HEK293T (cell line): ENCODE data around the gene JPH2.

Experiments
- CTCF ChIA-PET: fragments of 350-600 bp; formaldehyde crosslinking; extraction: SDS; loops from one replicate; lab custom pipeline; 2021; ENCODE audit warnings: antibody characterized with exemption, inconsistent platforms; lab: Yijun Ruan, JAX
- POLR2A ChIA-PET: fragments of 350-600 bp; formaldehyde crosslinking; extraction: SDS; loops from one replicate; lab custom pipeline; 2020; ENCODE audit warnings: antibody characterized with exemption, inconsistent platforms; lab: Yijun Ruan, JAX
- DNase-seq: peaks from one replicate; pipeline ENCODE4 v3.0.0; 2012; ENCODE audit warnings: mixed read lengths; ENCODE audit errors: extremely low spot score
- ARNT ChIP-seq: fragments of 450-650 bp; IDR thresholded peaks from 2 replicates; pipeline ENCODE4 v1.6.1; 2017; ENCODE audit warnings: mild to moderate bottlenecking
- BHLHE40 ChIP-seq: fragments of 450-650 bp; IDR thresholded peaks from 2 replicates; pipeline ENCODE4 v1.6.1; 2016; ENCODE audit warnings: mild to moderate bottlenecking, moderate library complexity, borderline replicate concordance
- CTBP1 ChIP-seq: fragments of 450-650 bp; IDR thresholded peaks from 2 replicates; pipeline ENCODE4 v1.6.1; 2016; ENCODE audit warnings: borderline replicate concordance
- ELF4 ChIP-seq: fragments of 450-650 bp; IDR thresholded peaks from 2 replicates; pipeline ENCODE4 v1.6.1; 2017; ENCODE audit warnings: antibody characterized with exemption
- FOXA1 ChIP-seq: fragments of 450-650 bp; IDR thresholded peaks from 2 replicates; pipeline ENCODE4 v1.6.1; 2016; ENCODE audit warnings: mild to moderate bottlenecking
- FOXK2 ChIP-seq: fragments of 450-650 bp; IDR thresholded peaks from 2 replicates; pipeline ENCODE4 v1.6.1; 2016; ENCODE audit warnings: mild to moderate bottlenecking
- FOXM1 ChIP-seq: fragments of 450-650 bp; IDR thresholded peaks from 2 replicates; pipeline ENCODE4 v1.6.1; 2017; ENCODE audit warnings: mild to moderate bottlenecking, borderline replicate concordance
- HDGF ChIP-seq: fragments of 450-650 bp; IDR thresholded peaks from 2 replicates; pipeline ENCODE4 v1.6.1; 2017; ENCODE audit warnings: antibody characterized with exemption, borderline replicate concordance
- L3MBTL2 ChIP-seq: fragments of 450-650 bp; conservative IDR thresholded peaks from 2 replicates; pipeline ENCODE4 v1.6.1; 2016; ENCODE audit warnings: mild to moderate bottlenecking
- LEF1 ChIP-seq: fragments of 450-650 bp; IDR thresholded peaks from 2 replicates; pipeline ENCODE4 v1.6.1; 2017; ENCODE audit warnings: mild to moderate bottlenecking, borderline replicate concordance
- NFRKB ChIP-seq: fragments of 450-650 bp; IDR thresholded peaks from 2 replicates; pipeline ENCODE4 v1.6.1; 2016; ENCODE audit warnings: mild to moderate bottlenecking, moderate library complexity
- SP1 ChIP-seq: fragments of 450-650 bp; IDR thresholded peaks from 2 replicates; pipeline ENCODE4 v1.6.1; 2017
- SUZ12 ChIP-seq: fragments of 450-650 bp; IDR thresholded peaks from 2 replicates; pipeline ENCODE4 v1.6.1; 2016; ENCODE audit warnings: mild to moderate bottlenecking
- TARDBP ChIP-seq: fragments of 450-650 bp; IDR thresholded peaks from 2 replicates; pipeline ENCODE4 v1.6.1; 2016
- ZNF384 ChIP-seq: fragments of 450-650 bp; IDR thresholded peaks from 2 replicates; pipeline ENCODE4 v1.6.1; 2016
- TF ChIP-seq, protein P1 (sequence below): fragments of 450-650 bp; IDR thresholded peaks from 2 replicates; pipeline ENCODE4 v1.6.1; 2016

Gene JPH2

DNA sequence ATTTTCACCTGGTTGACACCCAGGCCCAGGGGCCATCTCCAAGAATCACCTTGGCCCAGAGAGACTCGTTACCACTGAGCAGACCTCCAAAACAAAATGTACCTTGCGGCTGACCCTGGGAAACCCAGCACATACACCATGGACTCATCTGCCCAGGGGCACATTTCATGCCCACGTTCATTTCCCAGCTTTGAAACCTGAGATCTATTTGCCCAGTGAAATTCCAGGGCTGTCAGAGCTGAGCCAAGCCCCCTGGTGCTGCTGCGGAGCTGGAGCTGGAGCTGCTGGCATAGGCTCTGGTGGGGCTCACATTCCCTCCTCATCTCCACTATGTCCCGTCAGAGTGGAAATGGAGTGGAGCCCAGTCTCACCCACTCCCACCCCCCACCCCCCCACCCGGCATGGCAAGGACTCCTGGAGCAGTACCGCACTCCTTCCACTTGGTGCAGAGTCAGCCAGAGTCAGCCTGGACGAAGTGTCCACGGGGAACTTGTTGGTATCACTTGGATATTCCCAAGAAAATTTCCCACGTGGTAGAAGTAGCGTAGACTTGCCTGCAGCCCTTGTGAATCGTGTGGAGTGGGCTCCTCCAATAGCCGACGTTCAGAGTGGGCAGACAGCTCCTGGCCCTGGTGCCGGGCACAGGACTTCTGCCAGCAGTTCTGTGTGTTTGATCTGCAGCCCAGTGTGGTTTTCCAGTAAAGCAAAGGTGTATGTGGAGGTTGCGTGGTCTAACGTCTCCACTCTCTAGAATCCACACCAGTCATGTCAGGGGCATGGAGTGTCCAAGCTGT, 41.7 kb upstream of the JPH2 start:
- ChIA-PET CTCF (interaction anchor here (0.6 to 0.7 kb wide), 2 partner anchors 10 to 132 kb away, joined by 3 to 8 read pairs; no protein-coding TSS in a partner anchor), POLR2A (interaction anchor here (0.7 kb wide), 1 partner anchor 82 kb away, joined by 3 read pairs; the partner anchor contains the start of gene FITM2)
- no peak for DNase-seq
- no peak for TF ChIP-seq ARNT
- TF ChIP-seq NFRKB: no peak

GRCh38 chr20:44224637-44225036, 37.6 kb upstream of the JPH2 start:
- DNase-seq: no peak
- POLR2A ChIA-PET: interaction anchor here (0.6 to 1.0 kb wide), 2 partner anchors 22 to 86 kb away, joined by 3 to 4 read pairs; partner anchors contain the start of genes FITM2 and GDAP1L1
- CTCF ChIA-PET: interaction anchor here (0.7 to 0.9 kb wide), 2 partner anchors 87 to 171 kb away, joined by 3 to 8 read pairs; partner anchors contain the start of gene FITM2
- TF ChIP-seq ARNT: no peak
- TF ChIP-seq L3MBTL2: no peak

GRCh38 chr20:44223721-44224120, 36.7 kb upstream of the JPH2 start:
- no peak for DNase-seq
- POLR2A ChIA-PET: interaction anchor here (0.6 to 1.0 kb wide), 2 partner anchors 23 to 87 kb away, joined by 3 to 4 read pairs; partner anchors contain the start of genes FITM2 and GDAP1L1
- TF ChIP-seq ELF4 (no peak), LEF1 (no peak), TARDBP (no peak), BHLHE40 (no peak), CTBP1 (no peak), SP1 (no peak)
- CTCF ChIA-PET: interaction anchor here (0.7 to 1.3 kb wide), 5 partner anchors 7 to 162 kb away, joined by 3 to 5 read pairs (median 3); no protein-coding TSS in a partner anchor

DNA sequence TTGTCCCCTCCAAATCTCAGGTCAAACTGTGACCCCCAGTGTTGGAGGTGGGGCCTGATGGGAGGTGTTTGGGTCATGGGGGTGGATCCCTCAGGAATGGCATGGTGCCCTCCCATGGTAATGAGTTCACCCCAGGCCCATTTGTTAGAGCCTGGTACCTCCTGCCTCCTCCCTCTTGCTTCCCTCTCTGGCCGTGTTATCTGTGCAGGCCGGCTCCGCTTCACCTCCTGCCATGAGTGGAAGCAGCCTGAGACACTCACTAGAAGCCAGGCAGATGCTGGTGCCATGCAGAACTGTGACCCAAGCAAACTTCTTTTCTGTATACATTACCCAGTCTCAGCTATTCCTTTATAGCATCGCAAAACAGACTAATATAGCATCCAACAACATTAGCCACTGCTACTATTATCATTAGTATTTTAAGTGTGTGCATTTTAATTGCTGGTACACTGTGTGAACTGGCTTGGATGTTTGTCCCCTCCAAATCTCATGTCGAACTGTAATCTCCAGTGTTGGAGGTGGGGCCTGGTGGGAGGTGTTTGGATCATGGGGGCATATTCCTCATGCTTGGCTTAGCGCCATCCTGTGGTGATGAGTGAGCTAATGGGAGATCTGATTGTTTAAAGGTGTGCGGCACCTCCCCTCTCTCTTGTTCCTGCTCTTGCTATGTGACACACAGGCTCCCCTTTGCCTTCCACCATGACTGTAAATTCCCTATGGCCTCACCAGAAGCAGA, 35.8 kb upstream of the JPH2 start:
- TF ChIP-seq FOXK2: no peak
- no peak for TF ChIP-seq FOXM1
- no peak for TF ChIP-seq TARDBP
- TF ChIP-seq BHLHE40: no peak
- TF ChIP-seq FOXA1: no peak
- no peak for TF ChIP-seq CTBP1
- no peak for TF ChIP-seq ARNT
- TF ChIP-seq LEF1: no peak
- TF ChIP-seq L3MBTL2: no peak
- TF ChIP-seq NFRKB: no peak
- TF ChIP-seq ZNF384: no peak
- no peak for TF ChIP-seq ELF4
- no peak for TF ChIP-seq SUZ12
- no peak for TF ChIP-seq HDGF
- TF ChIP-seq, protein P1, sequence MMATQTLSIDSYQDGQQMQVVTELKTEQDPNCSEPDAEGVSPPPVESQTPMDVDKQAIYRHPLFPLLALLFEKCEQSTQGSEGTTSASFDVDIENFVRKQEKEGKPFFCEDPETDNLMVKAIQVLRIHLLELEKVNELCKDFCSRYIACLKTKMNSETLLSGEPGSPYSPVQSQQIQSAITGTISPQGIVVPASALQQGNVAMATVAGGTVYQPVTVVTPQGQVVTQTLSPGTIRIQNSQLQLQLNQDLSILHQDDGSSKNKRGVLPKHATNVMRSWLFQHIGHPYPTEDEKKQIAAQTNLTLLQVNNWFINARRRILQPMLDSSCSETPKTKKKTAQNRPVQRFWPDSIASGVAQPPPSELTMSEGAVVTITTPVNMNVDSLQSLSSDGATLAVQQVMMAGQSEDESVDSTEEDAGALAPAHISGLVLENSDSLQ: no peak
- ChIA-PET CTCF (interaction anchor here (0.6 to 1.3 kb wide), 5 partner anchors 8 to 163 kb away, joined by 3 to 5 read pairs (median 3); no protein-coding TSS in a partner anchor), POLR2A (no interaction called here)
- no peak for DNase-seq

DNA sequence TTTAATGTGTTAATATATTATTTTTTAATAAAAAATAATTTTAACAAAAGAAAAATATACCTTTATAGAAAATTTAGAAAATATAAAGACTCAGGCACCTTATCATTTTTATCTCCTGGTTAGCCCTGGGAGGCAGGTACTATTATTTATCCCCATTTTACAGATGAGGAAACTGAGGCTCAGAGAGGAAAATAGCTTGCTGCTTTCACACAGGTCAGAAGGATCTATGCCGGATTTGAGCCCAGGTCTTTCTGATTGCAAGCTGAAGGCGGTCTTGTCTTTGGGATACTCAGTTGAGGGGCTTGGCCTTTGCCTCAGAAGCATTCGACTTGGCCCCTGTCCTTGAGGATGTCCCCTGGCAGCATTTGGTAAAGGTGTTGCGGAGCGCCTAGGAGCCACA, 35.0 kb upstream of the JPH2 start:
- TF ChIP-seq ELF4 (no peak), SP1 (no peak), FOXK2 (no peak), ZNF384 (no peak), FOXA1 (no peak), CTBP1 (no peak), LEF1 (no peak), ARNT (no peak), L3MBTL2 (no peak), HDGF (no peak), SUZ12 (no peak), NFRKB (no peak), BHLHE40 (no peak), TARDBP (no peak), FOXM1 (no peak)
- TF ChIP-seq, protein P1: no peak
- POLR2A ChIA-PET: no interaction called here
- CTCF ChIA-PET: no interaction called here
- DNase-seq: no peak

- DNase-seq: no peak
- ChIA-PET POLR2A (no interaction called here), CTCF (interaction anchor here (1.3 kb wide), 1 partner anchor 89 kb away, joined by 3 read pairs; the partner anchor contains the start of gene FITM2)
- TF ChIP-seq FOXA1: no peak
- TF ChIP-seq ZNF384: no peak
- TF ChIP-seq ELF4: no peak
- no peak for TF ChIP-seq FOXM1
- no peak for TF ChIP-seq L3MBTL2
- TF ChIP-seq HDGF: no peak
- no peak for TF ChIP-seq BHLHE40
- TF ChIP-seq ARNT: no peak
- TF ChIP-seq TARDBP: no peak
- TF ChIP-seq CTBP1: no peak
- no peak for TF ChIP-seq NFRKB
- TF ChIP-seq LEF1: no peak
- TF ChIP-seq SUZ12: no peak
- TF ChIP-seq FOXK2: no peak
- no peak for TF ChIP-seq SP1
- TF ChIP-seq, protein P1: no peak
These were observed 34.5 kb upstream of the JPH2 start for GRCh38 chr20:44221368-44221954.
